SK-MEL-5 (cell line): ENCODE data around the gene CD180. TPM values are rescaled to one million over a fixed set of nuclear protein-coding genes. Genes with fewer than 3 reads are reported as not detected.

Source experiments
- DNase-seq: peaks from one replicate; pipeline ENCODE4 v3.0.0-alpha.2; 2016; ENCODE audit warnings: low read depth, low spot score
- in situ Hi-C: cut with HindIII; loops from 2 replicates; pipeline ENCODE4 v1.10.0; 2016; ENCODE audit warnings: low sequenced_read_pairs, high pct_unique_total_duplicates, low pct_unique_long_range_greater_than_20kb
- total RNA-seq: library from RNA; depleted of rRNA; stranded (reverse); fragments of >200 nt; shearing (Covaris generic); gene quantifications from 2 replicates; pipeline ENCODE4 v1.2.3, GENCODE V29; 2014

Gene CD180
- total RNA-seq, 1 experiment from 2014 or later: not detected

- DNase-seq: peak; percentile 65
- in situ Hi-C loops: no loop called here
Measured at GRCh38 chr5:67149951-67150523, 46.6 kb downstream of the CD180 start.

GRCh38 chr5:67149057-67149950 lies 47.3 kb downstream of the CD180 start:
- DNase-seq: no peak
- in situ Hi-C loops: no loop called here

GRCh38 chr5:67147760-67148159 lies 48.8 kb downstream of the CD180 start:
- in situ Hi-C loops: no loop called here
- DNase-seq: no peak

GRCh38 chr5:67146981-67147380 lies 49.6 kb downstream of the CD180 start:
- DNase-seq: no peak
- in situ Hi-C loops: no loop called here

GRCh38 chr5:67146574-67146973 lies 50.0 kb downstream of the CD180 start:
- in situ Hi-C loops: no loop called here
- no peak for DNase-seq

- DNase-seq: no peak
- in situ Hi-C loops: no loop called here
Measured at GRCh38 chr5:67144183-67144639, 52.4 kb downstream of the CD180 start.

GRCh38 chr5:67143549-67143948 lies 53.0 kb downstream of the CD180 start:
- in situ Hi-C loops: no loop called here
- DNase-seq: no peak

GRCh38 chr5:67142816-67143215 lies 53.8 kb downstream of the CD180 start:
- in situ Hi-C loops: no loop called here
- no peak for DNase-seq

GRCh38 chr5:67141644-67142043 lies 55.0 kb downstream of the CD180 start:
- in situ Hi-C loops: no loop called here
- DNase-seq: no peak

- DNase-seq: no peak
Measured at GRCh38 chr5:67140413-67140812, 56.2 kb downstream of the CD180 start.

GRCh38 chr5:67139030-67139429 lies 57.6 kb downstream of the CD180 start:
- no peak for DNase-seq
- in situ Hi-C loops: no loop called here

More at GRCh38 chr5:67140413-67140812, 56.2 kb downstream of the CD180 start:
- in situ Hi-C loops: no loop called here

- in situ Hi-C loops: no loop called here
- no peak for DNase-seq
Measured at GRCh38 chr5:67135381-67135984, 61.1 kb downstream of the CD180 start.

GRCh38 chr5:67133776-67134175 lies 62.8 kb downstream of the CD180 start:
- DNase-seq: peak; percentile 94
- in situ Hi-C loops: no loop called here

- DNase-seq: peak; percentile 22
- in situ Hi-C loops: no loop called here
Measured at GRCh38 chr5:67133217-67133616, 63.4 kb downstream of the CD180 start.

GRCh38 chr5:67129768-67130167 lies 66.8 kb downstream of the CD180 start:
- no peak for DNase-seq
- in situ Hi-C loops: no loop called here
